Osteoblast (primary cell): Measurements from ENCODE around the gene ABCC9. TPM values are rescaled to one million over a fixed set of nuclear protein-coding genes. Genes with fewer than 3 reads are reported as not detected.
"Not testable (repeated sequence)": the region's sequence is repeated elsewhere in the genome, so short reads cannot be mapped to it uniquely, and the experiment has no call there.

Experiments used
- DNase-seq: peaks from one replicate; pipeline ENCODE4 v3.0.0; 2011; ENCODE audit warnings: low spot score, mixed read lengths; ENCODE audit not compliant: insufficient read length; ENCODE audit errors: missing footprints
- H2AFZ ChIP-seq: 2 replicates; pipeline ENCODE4 v1.6.0; 2011; ENCODE audit warnings: mild to moderate bottlenecking, low read length
- H3K27ac ChIP-seq: 2 replicates; pipeline ENCODE4 v1.5.1; 2011; ENCODE audit warnings: mild to moderate bottlenecking, low read depth, low read length, moderate library complexity
- H3K27me3 ChIP-seq: 2 replicates; pipeline ENCODE4 v1.6.0; 2012; ENCODE audit warnings: mild to moderate bottlenecking, control low read depth, inconsistent platforms, low read length, moderate library complexity; ENCODE audit not compliant: insufficient read depth
- H3K36me3 ChIP-seq: 2 replicates; pipeline ENCODE4 v1.5.1; 2011; ENCODE audit warnings: mild to moderate bottlenecking, low read length, control low read depth, moderate library complexity; ENCODE audit not compliant: insufficient read depth
- H3K4me1 ChIP-seq: 2 replicates; pipeline ENCODE4 v1.5.1; 2011; ENCODE audit warnings: mild to moderate bottlenecking, low read length, control low read depth, moderate library complexity; ENCODE audit not compliant: insufficient read depth
- H3K4me2 ChIP-seq: 2 replicates; pipeline ENCODE4 v1.6.0; 2011; ENCODE audit warnings: mild to moderate bottlenecking, low read length; ENCODE audit not compliant: insufficient read depth
- H3K4me3 ChIP-seq: fragments of 200-600 bp; sonication (generic); 3 replicates; pipeline ENCODE4 v1.5.1; 2012; ENCODE audit warnings: mild to moderate bottlenecking, low read length, inconsistent platforms; ENCODE audit not compliant: insufficient read depth
- H3K79me2 ChIP-seq: 2 replicates; pipeline ENCODE4 v1.6.0; 2012; ENCODE audit warnings: mild to moderate bottlenecking, low read length, control low read depth, inconsistent platforms; ENCODE audit not compliant: insufficient read depth
- H3K9me3 ChIP-seq: 2 replicates; pipeline ENCODE4 v1.5.1; 2011; ENCODE audit warnings: low read depth, low read length, control low read depth
- H4K20me1 ChIP-seq: 2 replicates; pipeline ENCODE4 v1.6.0; 2012; ENCODE audit warnings: mild to moderate bottlenecking, low read length, control low read depth; ENCODE audit not compliant: insufficient read depth
- CTCF ChIP-seq: IDR thresholded peaks from 2 replicates; pipeline ENCODE4 v1.5.1; 2011; ENCODE audit warnings: mild to moderate bottlenecking, low read depth, low read length, moderate library complexity; ENCODE audit errors: extremely low read depth
- total RNA-seq: library from RNA; depleted of rRNA; stranded (reverse); fragments of >200 nt; gene quantifications from 2 replicates; pipeline ENCODE4 v1.2.3, GENCODE V29; 2012

ABCC9 gene
- total RNA-seq, 1 donor, result 14.5 TPM

- DNase-seq, result no peak
- Histone ChIP-seq H4K20me1 (no peaks in the 10 kb centered on the region), H3K4me2 (peak overlapping the region; percentile 65), H3K4me1 (peaks cover 11% of the 10 kb centered on the region), H3K27ac (peak overlapping the region; percentile 10), H3K36me3 (no peaks in the 10 kb centered on the region), H3K4me3 (peak overlapping the region; percentile 34), H2AFZ (peak overlapping the region; percentile 57), H3K9me3 (no peaks in the 10 kb centered on the region), H3K79me2 (no peaks in the 10 kb centered on the region), H3K27me3 (no peaks in the 10 kb centered on the region)
- TF ChIP-seq CTCF, result no peak
Observed at GRCh38 chr12:21906919-21907493, 34.2 kb downstream of the ABCC9 start.

- not testable (repeated sequence) for H4K20me1 ChIP-seq, H3K4me3 ChIP-seq, H3K79me2 ChIP-seq, H3K36me3 ChIP-seq, H3K9me3 ChIP-seq, H3K27ac ChIP-seq, H3K27me3 ChIP-seq, DNase-seq, H2AFZ ChIP-seq, H3K4me1 ChIP-seq, H3K4me2 ChIP-seq
Observed at GRCh38 chr12:21899532-21899931, 41.7 kb downstream of the ABCC9 start.

GRCh38 chr12:21895651-21896050 is 45.6 kb downstream of the ABCC9 start:
- Histone ChIP-seq H4K20me1 (no peaks in the 10 kb centered on the region), H3K27me3 (no peaks in the 10 kb centered on the region), H3K36me3 (no peaks in the 10 kb centered on the region), H3K4me2 (no peak overlapping the region), H3K27ac (no peak overlapping the region), H3K4me3 (no peak overlapping the region), H3K79me2 (no peaks in the 10 kb centered on the region), H3K9me3 (no peaks in the 10 kb centered on the region), H2AFZ (no peak overlapping the region), H3K4me1 (no peaks in the 10 kb centered on the region)
- no peak for TF ChIP-seq CTCF
- DNase-seq, result no peak

- Histone ChIP-seq H2AFZ (no peak overlapping the region), H3K27me3 (no peaks in the 10 kb centered on the region), H3K4me3 (no peak overlapping the region), H3K9me3 (no peaks in the 10 kb centered on the region), H3K4me1 (no peaks in the 10 kb centered on the region), H4K20me1 (no peaks in the 10 kb centered on the region), H3K4me2 (no peak overlapping the region), H3K27ac (no peak overlapping the region), H3K79me2 (no peaks in the 10 kb centered on the region), H3K36me3 (no peaks in the 10 kb centered on the region)
- no peak for TF ChIP-seq CTCF
- DNase-seq, result no peak
Observed at GRCh38 chr12:21894792-21895595, 46.2 kb downstream of the ABCC9 start.
